Tibial nerve (tissue), 4 donors: ENCODE results near the gene LIG3.

Experiments used
- CTCF ChIP-seq, 5 experiments: fragments of 200-600 bp in 3 of 5; fragments of 450-650 bp in 2 of 5; sonication (generic) in 3 of 5; IDR thresholded peaks; one replicate each; pipeline ENCODE4 v1.5.1; 2016 to 2019; ENCODE audit warnings: antibody characterized with exemption in 5 of 5, mild to moderate bottlenecking in 3 of 5, moderate library complexity in 2 of 5
- EP300 ChIP-seq, 2 donors: sonication (generic); formaldehyde crosslinking; IDR thresholded peaks; one replicate each; pipeline ENCODE4 v1.6.1; 2017; ENCODE audit warnings: antibody characterized with exemption in 2 of 2, mild to moderate bottlenecking in 1 of 2
- POLR2A ChIP-seq, 2 donors: fragments of 450-650 bp; IDR thresholded peaks; one replicate each; pipeline ENCODE4 v1.6.1; 2017; ENCODE audit warnings: antibody characterized with exemption in 2 of 2, mild to moderate bottlenecking in 2 of 2, moderate library complexity in 2 of 2

- TF ChIP-seq CTCF (IDR thresholded peaks at IDR 0.05) (no peak), EP300 (IDR thresholded peaks at IDR 0.05) (no peak), POLR2A (IDR thresholded peaks at IDR 0.05) (no peak)
These were observed 26.6 kb downstream of the LIG3 start for GRCh38 chr17:35006961-35007360.
